ENCODE results near the gene MID1. TPM values are rescaled to one million over a fixed set of nuclear protein-coding genes. Genes with fewer than 3 reads are reported as not detected.

MID1 gene
- total RNA-seq, 1 experiment from 2014 or later, result 14.8 TPM

DNA sequence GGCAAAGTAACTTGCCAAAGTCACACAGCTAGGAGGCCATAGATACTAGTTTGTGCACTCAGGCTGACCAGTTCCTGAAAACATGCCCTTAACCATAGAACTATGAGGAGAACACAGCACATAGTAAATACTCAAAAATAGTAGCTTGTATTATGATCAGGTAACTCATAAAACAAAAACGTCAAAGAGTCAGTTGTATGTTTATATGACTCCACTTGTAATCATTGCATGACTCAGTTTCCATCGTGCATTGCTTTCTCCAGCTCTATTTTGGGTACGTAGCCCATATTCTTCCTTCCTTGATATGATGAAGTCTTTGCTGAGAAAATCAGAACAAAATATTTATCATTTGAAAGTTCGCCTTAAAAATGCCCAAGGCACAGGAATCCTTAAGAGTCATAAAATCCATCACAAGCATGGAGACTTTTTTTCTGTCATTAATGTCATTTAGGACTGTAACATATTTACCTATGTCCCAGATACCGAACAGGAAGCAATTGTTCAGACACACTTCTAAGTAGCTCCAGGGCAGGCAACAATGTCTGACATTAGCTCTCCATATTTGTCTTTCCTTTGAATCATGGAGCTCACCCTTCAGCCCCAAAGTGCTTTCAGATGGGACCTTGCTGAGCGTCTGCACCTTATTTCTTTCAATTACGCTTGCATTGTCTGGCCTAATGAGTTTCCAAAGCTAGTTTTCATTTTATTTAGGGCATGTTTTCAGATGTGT lies 11.2 kb upstream of the MID1 start:
- Histone ChIP-seq H3K36me3 (no peaks in the 10 kb centered on the region), H3K27ac (no peak overlapping the region), H3K9me3 (replicated peaks) (no peaks in the 10 kb centered on the region), H3K27me3 (replicated peaks) (no peaks in the 10 kb centered on the region), H3K4me1 (replicated peaks) (peaks cover 54% of the 10 kb centered on the region), H3K4me3 (no peak overlapping the region)
- no peak for DNase-seq (ENCODE audit: low read depth in 1 of 2, low spot score in 2 of 2)

DNA sequence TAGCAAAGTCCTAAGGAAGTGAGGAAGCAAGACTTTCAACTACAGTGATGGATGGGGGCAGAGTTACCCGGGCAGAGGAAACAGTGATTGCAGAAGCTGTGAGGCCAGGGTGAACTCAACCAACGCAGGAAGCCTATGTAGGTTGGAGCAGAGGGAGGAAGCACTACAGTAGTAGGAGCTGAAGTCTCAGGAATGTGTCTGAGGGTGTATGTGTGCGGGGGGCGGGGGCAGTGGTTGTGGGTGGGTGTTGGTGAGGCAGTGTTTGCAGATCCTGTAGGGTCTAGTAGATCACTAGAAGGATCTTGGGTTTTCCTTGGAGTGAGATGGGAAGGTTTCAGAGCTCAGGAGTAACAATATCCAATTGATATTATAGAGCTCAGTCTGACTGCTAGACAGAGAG lies 9.9 kb upstream of the MID1 start:
- Histone ChIP-seq H3K36me3 (no peaks in the 10 kb centered on the region), H3K27me3 (replicated peaks) (no peaks in the 10 kb centered on the region), H3K9me3 (replicated peaks) (no peaks in the 10 kb centered on the region), H3K27ac (no peak overlapping the region), H3K4me3 (no peak overlapping the region), H3K4me1 (replicated peaks) (peaks cover 45% of the 10 kb centered on the region)
- DNase-seq (ENCODE audit: low read depth in 1 of 2, low spot score in 2 of 2), result no peak

DNA sequence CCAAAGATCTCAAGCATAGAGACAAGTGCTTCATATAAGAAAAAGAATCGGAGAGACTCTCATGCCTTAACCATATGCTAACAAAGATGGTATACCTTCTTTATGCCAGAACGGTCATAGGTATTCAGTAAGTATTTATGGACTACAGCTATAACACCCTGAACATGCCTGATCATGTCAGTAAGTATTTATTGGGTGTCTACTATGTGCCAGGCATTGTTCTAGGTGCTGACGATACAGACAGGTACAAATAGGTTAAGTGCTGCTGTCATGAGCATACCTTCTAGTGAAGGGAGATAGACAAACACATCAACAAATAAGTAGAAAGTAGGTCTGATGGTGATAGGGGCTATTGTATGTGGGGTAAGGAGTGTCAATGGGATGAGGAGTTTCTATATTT lies 9.5 kb upstream of the MID1 start:
- no peaks in the 10 kb centered on the region for H3K9me3 ChIP-seq (replicated peaks)
- no peak for DNase-seq (ENCODE audit: low read depth in 1 of 2, low spot score in 2 of 2)
- no peak overlapping the region for H3K4me3 ChIP-seq
- no peak overlapping the region for H3K27ac ChIP-seq
- no peaks in the 10 kb centered on the region for H3K27me3 ChIP-seq (replicated peaks)
- no peaks in the 10 kb centered on the region for H3K36me3 ChIP-seq
- H3K4me1 ChIP-seq (replicated peaks), result peaks cover 41% of the 10 kb centered on the region

DNA sequence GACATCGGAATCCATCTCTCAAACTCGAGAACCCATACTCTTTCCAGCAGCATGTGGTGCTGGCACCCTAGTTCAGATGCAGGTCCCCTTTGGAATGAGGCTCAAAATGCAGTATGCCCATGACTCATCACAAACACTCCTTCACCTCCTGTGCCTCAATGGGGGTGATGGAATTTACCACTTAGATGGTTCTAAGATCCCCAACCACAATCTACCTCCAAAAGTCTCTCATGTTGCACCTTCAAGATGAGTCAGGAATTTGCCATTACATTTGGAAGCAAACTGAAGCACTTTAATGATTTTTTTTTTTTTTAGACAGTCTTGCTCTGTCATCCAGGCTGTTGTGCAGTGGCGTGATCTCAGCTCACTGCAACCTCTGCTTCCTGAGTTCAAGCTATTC lies 8.5 kb upstream of the MID1 start:
- Histone ChIP-seq H3K4me3 (no peak overlapping the region), H3K27ac (no peak overlapping the region), H3K36me3 (no peaks in the 10 kb centered on the region), H3K4me1 (replicated peaks) (peaks cover 31% of the 10 kb centered on the region), H3K9me3 (replicated peaks) (no peaks in the 10 kb centered on the region), H3K27me3 (replicated peaks) (no peaks in the 10 kb centered on the region)
- DNase-seq (ENCODE audit: low read depth in 1 of 2, low spot score in 2 of 2), result no peak

GRCh38 chrX:10622197-10622596 lies 1.8 kb upstream of the MID1 start:
- H3K4me3 ChIP-seq, result no peak overlapping the region
- H3K36me3 ChIP-seq, result no peaks in the 10 kb centered on the region
- no peaks in the 10 kb centered on the region for H3K27me3 ChIP-seq (replicated peaks)
- no peaks in the 10 kb centered on the region for H3K9me3 ChIP-seq (replicated peaks)
- H3K27ac ChIP-seq, result no peak overlapping the region
- H3K4me1 ChIP-seq (replicated peaks), result peaks cover 18% of the 10 kb centered on the region
- DNase-seq (ENCODE audit: low read depth in 1 of 2, low spot score in 2 of 2), result no peak

GRCh38 chrX:10619425-10620046 lies 849 bp downstream of the MID1 start:
- Histone ChIP-seq H3K4me3 (peak overlapping the region; percentile 67), H3K36me3 (no peaks in the 10 kb centered on the region), H3K27ac (peak overlapping the region; percentile 53), H3K4me1 (replicated peaks) (peaks cover 27% of the 10 kb centered on the region), H3K27me3 (replicated peaks) (no peaks in the 10 kb centered on the region), H3K9me3 (replicated peaks) (no peaks in the 10 kb centered on the region)
- DNase-seq (ENCODE audit: low read depth in 1 of 2, low spot score in 2 of 2), result no peak

DNA sequence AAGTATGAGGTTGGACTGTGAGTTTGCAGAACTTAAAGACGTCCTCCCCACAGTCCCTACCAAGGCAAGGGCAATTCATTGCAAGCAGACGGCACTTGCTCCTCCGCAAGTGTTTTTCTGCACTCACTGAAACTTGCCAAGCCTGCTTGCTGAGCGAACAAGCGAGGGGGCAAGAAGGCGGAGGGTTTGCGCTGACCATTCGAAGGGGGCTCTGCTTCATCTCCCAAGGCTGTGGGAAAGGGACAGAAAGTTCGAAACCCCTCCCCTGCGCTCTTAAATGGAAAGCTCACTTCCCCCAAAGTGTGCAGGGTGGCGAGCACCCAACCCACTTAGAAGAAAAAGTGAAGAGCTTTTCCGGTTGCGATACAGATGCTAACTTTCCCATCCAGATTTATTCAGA lies 1.4 kb downstream of the MID1 start:
- H3K4me3 ChIP-seq, result peak overlapping the region; percentile 67
- peak in 1 of 2 experiments; percentile 24 for DNase-seq (ENCODE audit: low read depth in 1 of 2, low spot score in 2 of 2)
- peaks cover 27% of the 10 kb centered on the region for H3K4me1 ChIP-seq (replicated peaks)
- H3K36me3 ChIP-seq, result no peaks in the 10 kb centered on the region
- H3K27ac ChIP-seq, result no peak overlapping the region; the same call in 1 of the 2 replicates
- H3K27me3 ChIP-seq (replicated peaks), result no peaks in the 10 kb centered on the region
- no peaks in the 10 kb centered on the region for H3K9me3 ChIP-seq (replicated peaks)

DNA sequence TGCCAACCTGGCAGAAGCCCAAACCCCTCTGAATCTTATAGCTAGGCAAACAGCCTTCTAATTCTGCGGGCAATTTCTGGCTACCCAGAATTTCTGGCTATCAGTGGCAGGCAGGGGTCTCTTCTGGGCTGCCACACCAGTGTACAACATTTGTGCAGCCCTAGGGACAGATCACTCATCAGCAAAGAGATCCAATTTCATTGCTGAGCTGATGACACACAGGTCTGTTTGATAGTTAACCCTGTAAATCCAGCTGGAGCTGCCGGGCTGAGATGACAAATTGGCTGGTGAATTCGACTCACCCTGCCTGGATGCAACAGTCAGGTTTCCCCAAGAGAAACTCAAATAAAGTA lies 2.4 kb downstream of the MID1 start:
- DNase-seq (ENCODE audit: low read depth in 1 of 2, low spot score in 2 of 2), result no peak
- no peaks in the 10 kb centered on the region for H3K27me3 ChIP-seq (replicated peaks)
- no peak overlapping the region for H3K27ac ChIP-seq
- peak overlapping the region; percentile 67 for H3K4me3 ChIP-seq
- peaks cover 27% of the 10 kb centered on the region for H3K4me1 ChIP-seq (replicated peaks)
- H3K9me3 ChIP-seq (replicated peaks), result no peaks in the 10 kb centered on the region
- no peaks in the 10 kb centered on the region for H3K36me3 ChIP-seq

DNA sequence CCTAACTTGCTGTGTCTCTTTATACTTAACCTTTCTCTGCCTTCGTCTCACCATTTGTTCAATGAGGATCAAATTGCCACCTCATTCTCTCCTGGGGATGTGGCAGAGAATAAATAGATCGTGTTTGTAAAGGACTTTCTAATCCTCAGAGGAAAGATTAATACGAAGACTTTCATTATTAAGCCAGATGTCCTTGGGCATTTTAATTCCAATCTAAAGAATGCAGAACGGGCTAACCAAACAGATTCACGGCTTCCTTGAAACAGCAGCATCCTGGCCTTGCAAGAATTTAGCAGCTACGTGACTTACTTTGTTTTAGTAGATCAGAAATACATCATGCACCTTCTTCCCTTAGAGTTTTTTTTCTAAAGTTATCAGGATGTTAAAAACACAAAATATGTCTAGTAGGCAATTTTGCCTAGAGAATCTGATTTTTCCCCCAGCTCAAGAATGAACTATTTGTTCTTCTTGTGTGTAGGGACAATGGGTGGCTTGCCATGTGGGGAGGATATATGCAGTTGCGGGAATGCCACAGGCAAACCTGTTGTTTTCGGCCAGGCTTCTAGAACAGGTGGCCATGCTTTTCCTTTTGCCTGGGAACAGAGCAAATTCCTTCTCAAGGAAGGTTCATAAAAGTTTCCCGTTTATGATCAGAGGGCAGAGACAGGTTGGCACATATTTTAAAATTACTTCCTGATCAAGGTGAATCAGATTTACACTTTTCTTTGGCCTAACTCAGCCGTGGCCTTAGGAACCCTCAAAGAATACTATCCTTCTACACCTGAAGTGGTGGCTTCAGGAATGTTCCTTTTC lies 3.0 kb downstream of the MID1 start:
- Histone ChIP-seq H3K4me1 (replicated peaks) (peaks cover 32% of the 10 kb centered on the region), H3K27me3 (replicated peaks) (no peaks in the 10 kb centered on the region), H3K36me3 (no peaks in the 10 kb centered on the region), H3K27ac (no peak overlapping the region), H3K4me3 (peak overlapping the region; percentile 67; the same call in 1 of the 2 replicates), H3K9me3 (replicated peaks) (no peaks in the 10 kb centered on the region)
- DNase-seq (ENCODE audit: low read depth in 1 of 2, low spot score in 2 of 2), result no peak

- Histone ChIP-seq H3K27me3 (replicated peaks) (no peaks in the 10 kb centered on the region), H3K4me3 (no peak overlapping the region), H3K36me3 (no peaks in the 10 kb centered on the region), H3K4me1 (replicated peaks) (peaks cover 44% of the 10 kb centered on the region), H3K9me3 (replicated peaks) (no peaks in the 10 kb centered on the region), H3K27ac (no peak overlapping the region)
- peak; percentile 17 to 43 for DNase-seq (ENCODE audit: low read depth in 1 of 2, low spot score in 2 of 2)
Measured at GRCh38 chrX:10615931-10616774, 4.2 kb downstream of the MID1 start.

GRCh38 chrX:10612215-10612614 lies 8.2 kb downstream of the MID1 start:
- Histone ChIP-seq H3K4me3 (no peak overlapping the region), H3K9me3 (replicated peaks) (no peaks in the 10 kb centered on the region), H3K27me3 (replicated peaks) (no peaks in the 10 kb centered on the region), H3K36me3 (no peaks in the 10 kb centered on the region), H3K27ac (peak overlapping the region; percentile 58), H3K4me1 (replicated peaks) (peaks cover 33% of the 10 kb centered on the region)
- DNase-seq (ENCODE audit: low read depth in 1 of 2, low spot score in 2 of 2), result peak in 1 of 2 experiments; percentile 30

DNA sequence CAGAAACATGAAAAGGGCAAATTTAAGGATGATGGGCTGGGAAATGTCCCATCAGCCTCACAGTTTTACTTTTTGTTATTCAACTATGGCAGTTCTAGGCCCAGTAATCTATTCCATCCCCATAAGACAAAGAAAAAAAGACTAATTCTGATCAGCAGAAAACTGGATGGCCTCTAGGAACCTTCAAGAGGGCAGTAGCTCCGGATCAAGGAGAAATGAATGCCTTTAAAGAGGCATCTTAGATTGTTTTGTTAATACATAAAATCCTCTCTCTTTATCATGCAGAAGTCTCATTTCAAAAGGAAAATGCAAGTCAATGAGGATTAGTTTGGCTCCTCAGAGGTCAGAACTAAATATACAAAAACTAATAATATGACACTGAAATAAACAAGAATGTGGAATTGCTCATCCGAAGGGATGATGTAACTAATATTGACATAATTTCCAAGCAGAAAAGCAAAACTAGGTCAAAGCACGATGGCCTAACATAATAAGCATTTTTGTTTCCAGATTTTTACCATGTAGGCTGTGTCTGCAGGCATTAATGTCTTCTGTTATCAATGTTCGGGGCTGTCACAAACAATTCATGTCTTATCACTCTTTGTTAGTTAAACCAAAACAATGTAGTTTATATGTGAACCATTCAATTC lies 8.8 kb downstream of the MID1 start:
- peak overlapping the region; percentile 58 for H3K27ac ChIP-seq
- no peaks in the 10 kb centered on the region for H3K9me3 ChIP-seq (replicated peaks)
- H3K4me1 ChIP-seq (replicated peaks), result peaks cover 27% of the 10 kb centered on the region
- no peaks in the 10 kb centered on the region for H3K27me3 ChIP-seq (replicated peaks)
- H3K4me3 ChIP-seq, result no peak overlapping the region
- no peaks in the 10 kb centered on the region for H3K36me3 ChIP-seq
- peak in 1 of 2 experiments; percentile 10 for DNase-seq (ENCODE audit: low read depth in 1 of 2, low spot score in 2 of 2)

GRCh38 chrX:10608099-10608498 lies 12.3 kb downstream of the MID1 start:
- H3K9me3 ChIP-seq (replicated peaks), result no peaks in the 10 kb centered on the region
- H3K36me3 ChIP-seq, result no peaks in the 10 kb centered on the region
- H3K4me3 ChIP-seq, result no peak overlapping the region
- H3K27ac ChIP-seq, result no peak overlapping the region
- no peak for DNase-seq (ENCODE audit: low read depth in 1 of 2, low spot score in 2 of 2)
- H3K27me3 ChIP-seq (replicated peaks), result no peaks in the 10 kb centered on the region
- peaks cover 24% of the 10 kb centered on the region for H3K4me1 ChIP-seq (replicated peaks)
